B cell (primary cell): ENCODE data around the gene RAB22A. TPM values are rescaled to one million over a fixed set of nuclear protein-coding genes. Genes with fewer than 3 reads are reported as not detected.

Experiments used
- ATAC-seq: fragments of 200-7000 bp; cut with Tn5 transposase; one replicate; pipeline ENCODE4 v1.10.0; 2021; ENCODE audit warnings: low read depth, mild to moderate bottlenecking, moderate number of reproducible peaks, moderate library complexity
- CTCF ChIA-PET: fragments of 350-600 bp; sonication (Branson Sonifier 250); formaldehyde crosslinking; loops from one replicate; lab custom pipeline; 2021; ENCODE audit warnings: antibody characterized with exemption, inconsistent platforms; lab: Charles Lee
- POLR2A ChIA-PET: fragments of 350-600 bp; sonication (Branson Sonifier 250); formaldehyde crosslinking; loops from one replicate; lab custom pipeline; 2021; ENCODE audit warnings: antibody characterized with exemption; lab: Charles Lee
- DNase-seq: peaks from one replicate; pipeline ENCODE4 v3.0.0; 2013
- H2AFZ ChIP-seq: 2 replicates; pipeline ENCODE4 v1.6.1; 2012; ENCODE audit warnings: mild to moderate bottlenecking, low read depth, low read length; ENCODE audit not compliant: insufficient read depth, poor library complexity, severe bottlenecking
- H3K27ac ChIP-seq, 2 donors: 1 replicate in 1 of 2; 2 replicates in 1 of 2; pipeline ENCODE4 v1.5.1; 2012 to 2013; ENCODE audit warnings: low read length in 2 of 2, mild to moderate bottlenecking in 2 of 2, moderate library complexity in 1 of 2
- H3K27me3 ChIP-seq, 4 experiments: fragments of 200-600 bp in 1 of 4; sonication (generic) in 1 of 4; replicated peaks in 1 of 4; 1 replicate in 2 of 4; 2 replicates in 2 of 4; pipeline versions ENCODE4 v1.6.1 to v1.7.0; 2013 to 2016; ENCODE audit warnings: low read length in 3 of 4, mild to moderate bottlenecking in 2 of 4, mixed read lengths in 1 of 4, moderate library complexity in 1 of 4; ENCODE audit not compliant: insufficient read depth in 4 of 4, control insufficient read depth in 3 of 4; ENCODE audit errors: control extremely low read depth in 1 of 4
- H3K36me3 ChIP-seq, 2 experiments: replicated peaks in 1 of 2; 1 replicate in 1 of 2; 2 replicates in 1 of 2; pipeline versions ENCODE4 v1.6.1 to v1.7.1; 2013; ENCODE audit warnings: low read length in 1 of 2; ENCODE audit not compliant: insufficient read depth in 2 of 2, control insufficient read depth in 1 of 2; ENCODE audit errors: control extremely low read depth in 1 of 2, extremely low read depth in 1 of 2
- H3K4me1 ChIP-seq, 2 donors: fragments of 200-600 bp in 1 of 2; sonication (generic) in 1 of 2; 1 replicate in 1 of 2; 2 replicates in 1 of 2; pipeline versions ENCODE4 v1.5.1 to v1.6.1; 2013 to 2017; ENCODE audit warnings: low read length in 2 of 2; ENCODE audit not compliant: control insufficient read depth in 2 of 2, insufficient read depth in 2 of 2
- H3K4me2 ChIP-seq: replicated peaks from 2 replicates; pipeline ENCODE3; 2012; ENCODE audit warnings: mild to moderate bottlenecking, low read depth, low read length; ENCODE audit not compliant: poor library complexity, severe bottlenecking
- H3K4me3 ChIP-seq, 5 experiments: fragments of 200-600 bp in 1 of 5; sonication (generic) in 1 of 5; 1 replicate in 3 of 5; 2 replicates in 2 of 5; pipeline versions ENCODE4 v1.5.1 to v1.7.0; 2011 to 2016; ENCODE audit warnings: low read length in 4 of 5, mild to moderate bottlenecking in 4 of 5, low read depth in 2 of 5, control low read depth in 1 of 5, moderate library complexity in 1 of 5; ENCODE audit not compliant: insufficient read depth in 1 of 5; ENCODE audit errors: control extremely low read depth in 1 of 5, extremely low read depth in 1 of 5
- H3K79me2 ChIP-seq: fragments of 200-600 bp; sonication (generic); one replicate; pipeline ENCODE4 v1.6.0; 2016; ENCODE audit warnings: low read length; ENCODE audit not compliant: control insufficient read depth, insufficient read depth
- H3K9ac ChIP-seq: fragments of 200-600 bp; sonication (generic); 2 replicates; pipeline ENCODE4 v1.6.1; 2017; ENCODE audit warnings: mild to moderate bottlenecking, low read length, moderate library complexity
- H3K9me3 ChIP-seq, 3 donors: one replicate each; pipeline versions ENCODE4 v1.6.1 to v1.7.1; 2013; ENCODE audit warnings: low read length in 2 of 3; ENCODE audit not compliant: control insufficient read depth in 2 of 3, insufficient read depth in 1 of 3; ENCODE audit errors: control extremely low read depth in 1 of 3
- H4K20me1 ChIP-seq: 2 replicates; pipeline ENCODE4 v1.6.0; 2012; ENCODE audit warnings: mild to moderate bottlenecking, low read length; ENCODE audit not compliant: insufficient read depth, control insufficient read depth, poor library complexity, severe bottlenecking
- H3K27ac Mint-ChIP-seq: one replicate; pipeline ENCODE4 v1.8.0; 2021; ENCODE audit warnings: mixed read lengths
- H3K27me3 Mint-ChIP-seq: one replicate; pipeline ENCODE4 v1.8.0; 2021; ENCODE audit warnings: mixed read lengths
- H3K4me1 Mint-ChIP-seq: one replicate; pipeline ENCODE4 v1.8.0; 2021; ENCODE audit warnings: mixed read lengths
- H3K4me3 Mint-ChIP-seq: one replicate; pipeline ENCODE4 v1.8.0; 2021; ENCODE audit warnings: mixed read lengths
- H3K9me3 Mint-ChIP-seq: one replicate; pipeline ENCODE4 v1.8.0; 2022; ENCODE audit warnings: mixed read lengths; ENCODE audit not compliant: insufficient read depth
- EZH2 ChIP-seq: IDR thresholded peaks from 2 replicates; pipeline ENCODE4 v1.6.1; 2012; ENCODE audit warnings: borderline replicate concordance, low read depth, mild to moderate bottlenecking, moderate library complexity, low read length; ENCODE audit not compliant: insufficient read depth, poor library complexity, severe bottlenecking
- WGBS: methylation state at CpG from one replicate; pipeline ENCODE4 v1.1.5; 2013; ENCODE audit warnings: missing lambda C conversion rate; ENCODE audit not compliant: insufficient coverage; 5-methylcytosine and 5-hydroxymethylcytosine counted together
- intact Hi-C: fragments of 100-400 bp; cut with micrococcal nuclease; formaldehyde crosslinking; loops from one replicate; pipeline ENCODE4 v1.10.0; 2022
- polyA plus RNA-seq: library from polyadenylated mRNA; depleted of rRNA; stranded (reverse); fragments of >200 nt; gene quantifications from 2 replicates; pipeline ENCODE4 v1.2.3, GENCODE V29; 2012
- total RNA-seq, 2 donors: library from RNA; stranded (reverse); fragments of 120-200 nt in 1 of 2; gene quantifications; 1 replicate in 1 of 2; 2 replicates in 1 of 2; pipeline versions ENCODE4 v1.2.3 to v1.2.4, GENCODE V29; 2013 to 2022
- TF ChIP-seq, protein P1 (sequence below): fragments of 200-600 bp; IDR thresholded peaks from one replicate; pipeline ENCODE4 v1.8.0; 2022; ENCODE audit warnings: antibody characterized with exemption, mild to moderate bottlenecking

RAB22A gene
- total and polyA plus RNA-seq, 2 donors (not counting 1 experiment from before 2014, with no cell fraction given) = 7.5 to 21.1 TPM

DNA sequence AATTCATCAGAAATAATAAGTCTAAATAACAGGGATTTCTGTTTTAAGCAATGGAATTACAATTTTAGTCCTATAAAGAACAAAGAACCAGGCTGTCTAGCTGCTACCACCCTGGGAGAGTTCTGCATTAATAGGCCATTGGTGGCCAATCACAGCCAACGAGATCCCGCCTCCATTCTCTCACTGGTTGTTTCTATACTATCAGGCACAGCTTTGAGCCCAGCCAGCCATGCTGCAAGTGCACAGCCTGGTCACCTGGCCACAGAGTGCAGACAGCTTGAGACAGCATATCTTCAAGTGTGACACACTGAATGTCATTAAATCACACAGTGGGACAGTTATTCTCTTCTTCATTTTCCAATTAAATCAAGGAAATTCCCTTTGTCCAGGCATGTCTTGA is 16.1 kb upstream of the RAB22A start:
- H3K36me3 ChIP-seq = peaks cover 0 to 1% of the 10 kb centered on the region in 2 experiments
- no peaks in the 10 kb centered on the region for H3K4me1 ChIP-seq
- intact Hi-C loops = no loop called here
- ChIA-PET POLR2A (no interaction called here), CTCF (no interaction called here)
- H3K4me2 ChIP-seq = no peak overlapping the region
- H3K9me3 ChIP-seq = no peaks in the 10 kb centered on the region
- WGBS = 97% methylated on average over 2 of the region's 2 CpGs
- no peak overlapping the region for H3K27ac Mint-ChIP-seq
- H3K27me3 Mint-ChIP-seq = no peaks in the 10 kb centered on the region
- H3K79me2 ChIP-seq = peaks cover 97% of the 10 kb centered on the region
- no peaks in the 10 kb centered on the region for H3K9me3 Mint-ChIP-seq
- peaks cover 68% of the 10 kb centered on the region for H4K20me1 ChIP-seq
- TF ChIP-seq EZH2 = no peak
- TF ChIP-seq, protein P1, sequence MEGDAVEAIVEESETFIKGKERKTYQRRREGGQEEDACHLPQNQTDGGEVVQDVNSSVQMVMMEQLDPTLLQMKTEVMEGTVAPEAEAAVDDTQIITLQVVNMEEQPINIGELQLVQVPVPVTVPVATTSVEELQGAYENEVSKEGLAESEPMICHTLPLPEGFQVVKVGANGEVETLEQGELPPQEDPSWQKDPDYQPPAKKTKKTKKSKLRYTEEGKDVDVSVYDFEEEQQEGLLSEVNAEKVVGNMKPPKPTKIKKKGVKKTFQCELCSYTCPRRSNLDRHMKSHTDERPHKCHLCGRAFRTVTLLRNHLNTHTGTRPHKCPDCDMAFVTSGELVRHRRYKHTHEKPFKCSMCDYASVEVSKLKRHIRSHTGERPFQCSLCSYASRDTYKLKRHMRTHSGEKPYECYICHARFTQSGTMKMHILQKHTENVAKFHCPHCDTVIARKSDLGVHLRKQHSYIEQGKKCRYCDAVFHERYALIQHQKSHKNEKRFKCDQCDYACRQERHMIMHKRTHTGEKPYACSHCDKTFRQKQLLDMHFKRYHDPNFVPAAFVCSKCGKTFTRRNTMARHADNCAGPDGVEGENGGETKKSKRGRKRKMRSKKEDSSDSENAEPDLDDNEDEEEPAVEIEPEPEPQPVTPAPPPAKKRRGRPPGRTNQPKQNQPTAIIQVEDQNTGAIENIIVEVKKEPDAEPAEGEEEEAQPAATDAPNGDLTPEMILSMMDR = no peak
- ATAC-seq (no peak), DNase-seq (no peak)
- H3K9ac ChIP-seq = no peak overlapping the region
- H3K4me1 Mint-ChIP-seq = peaks cover 29% of the 10 kb centered on the region
- no peak overlapping the region for H3K4me3 ChIP-seq
- H3K27me3 ChIP-seq = no peaks in the 10 kb centered on the region
- H3K27ac ChIP-seq = no peak overlapping the region
- H3K4me3 Mint-ChIP-seq = no peak overlapping the region
- no peak overlapping the region for H2AFZ ChIP-seq

DNA sequence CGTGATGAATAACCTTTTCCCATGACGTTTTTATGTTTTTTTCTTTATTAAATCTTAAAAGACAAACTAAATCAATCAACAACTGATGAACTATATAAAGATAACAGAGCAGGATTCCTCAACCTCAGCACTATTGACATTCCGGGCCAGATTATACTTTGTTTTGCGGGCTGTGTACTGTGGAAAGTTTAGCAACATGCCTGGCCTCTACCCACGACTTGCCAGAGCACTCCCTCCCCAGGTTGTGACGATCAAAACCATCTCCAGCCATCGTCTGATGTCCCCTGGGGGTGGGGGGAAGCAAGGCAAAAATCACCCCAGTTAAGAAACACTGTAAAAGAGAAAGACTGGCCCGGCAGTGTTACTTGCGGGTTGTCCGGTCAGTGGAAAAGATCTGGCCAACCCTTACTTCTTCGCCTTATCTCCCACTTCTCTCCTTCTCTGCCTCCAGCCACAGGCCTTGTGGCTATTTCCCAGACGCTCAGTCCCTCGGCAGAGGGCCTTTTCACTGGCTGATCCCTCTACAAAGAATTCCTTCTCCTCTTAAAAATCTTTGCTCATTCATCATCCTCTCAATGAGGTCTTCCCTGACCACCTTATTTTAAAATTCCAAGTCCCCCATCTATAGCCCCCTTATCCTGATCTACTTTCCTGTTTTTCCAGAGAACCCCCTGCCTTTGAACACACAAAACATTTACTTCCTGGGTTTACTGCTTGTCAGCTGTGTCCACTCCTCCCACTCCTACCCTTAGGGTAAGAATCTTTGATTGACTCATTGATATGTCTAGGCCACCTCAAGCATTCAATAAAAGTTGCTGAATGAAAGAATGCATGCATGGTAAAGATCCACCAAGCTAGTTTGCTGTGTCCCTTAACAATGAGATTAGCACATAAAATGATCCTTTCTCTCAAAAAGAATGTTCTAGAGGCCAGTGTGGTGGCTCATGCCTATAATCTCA is 14.7 kb upstream of the RAB22A start:
- no peak overlapping the region for H3K4me3 Mint-ChIP-seq
- Histone ChIP-seq H4K20me1 (peaks cover 55% of the 10 kb centered on the region), H3K4me1 (no peaks in the 10 kb centered on the region), H3K4me3 (no peak overlapping the region), H3K79me2 (peaks cover 96% of the 10 kb centered on the region), H2AFZ (no peak overlapping the region), H3K4me2 (no peak overlapping the region), H3K9ac (no peak overlapping the region), H3K9me3 (no peaks in the 10 kb centered on the region), H3K27me3 (no peaks in the 10 kb centered on the region), H3K27ac (no peak overlapping the region), H3K36me3 (peaks cover 1 to 2% of the 10 kb centered on the region in 2 experiments)
- H3K4me1 Mint-ChIP-seq = peaks cover 29% of the 10 kb centered on the region
- H3K27me3 Mint-ChIP-seq = no peaks in the 10 kb centered on the region
- DNase-seq (no peak), ATAC-seq (no peak)
- 96% methylated on average over 6 of the region's 13 CpGs for WGBS
- intact Hi-C loops = no loop called here
- H3K9me3 Mint-ChIP-seq = no peaks in the 10 kb centered on the region
- ChIA-PET CTCF (no interaction called here), POLR2A (no interaction called here)
- no peak overlapping the region for H3K27ac Mint-ChIP-seq
- TF ChIP-seq, protein P1 = no peak
- no peak for TF ChIP-seq EZH2
